Sigmoid colon (tissue), 4 donors: ENCODE measurements around the gene CD300LD.

Source experiments
- EP300 ChIP-seq, 4 donors: sonication (generic); formaldehyde crosslinking; IDR thresholded peaks; one replicate each; pipeline ENCODE4 v1.6.1; 2017; ENCODE audit warnings: antibody characterized with exemption in 4 of 4
- POLR2A ChIP-seq, 2 donors: fragments of 450-650 bp; IDR thresholded peaks; one replicate each; pipeline ENCODE4 v1.6.1; 2016; ENCODE audit warnings: antibody characterized with exemption in 2 of 2, mild to moderate bottlenecking in 2 of 2, moderate library complexity in 2 of 2
- POLR2AphosphoS5 ChIP-seq, 4 donors: sonication (generic); formaldehyde crosslinking; IDR thresholded peaks; one replicate each; pipeline ENCODE4 v1.6.1; 2017; ENCODE audit warnings: antibody characterized with exemption in 4 of 4
- TF ChIP-seq, protein P1 (sequence below), 4 experiments: fragments of 450-650 bp in 3 of 4; fragments of 200-600 bp in 1 of 4; IDR thresholded peaks; one replicate each; pipeline ENCODE4 v1.5.1; 2016 to 2019; ENCODE audit warnings: antibody characterized with exemption in 4 of 4, mild to moderate bottlenecking in 3 of 4, moderate library complexity in 2 of 4

DNA sequence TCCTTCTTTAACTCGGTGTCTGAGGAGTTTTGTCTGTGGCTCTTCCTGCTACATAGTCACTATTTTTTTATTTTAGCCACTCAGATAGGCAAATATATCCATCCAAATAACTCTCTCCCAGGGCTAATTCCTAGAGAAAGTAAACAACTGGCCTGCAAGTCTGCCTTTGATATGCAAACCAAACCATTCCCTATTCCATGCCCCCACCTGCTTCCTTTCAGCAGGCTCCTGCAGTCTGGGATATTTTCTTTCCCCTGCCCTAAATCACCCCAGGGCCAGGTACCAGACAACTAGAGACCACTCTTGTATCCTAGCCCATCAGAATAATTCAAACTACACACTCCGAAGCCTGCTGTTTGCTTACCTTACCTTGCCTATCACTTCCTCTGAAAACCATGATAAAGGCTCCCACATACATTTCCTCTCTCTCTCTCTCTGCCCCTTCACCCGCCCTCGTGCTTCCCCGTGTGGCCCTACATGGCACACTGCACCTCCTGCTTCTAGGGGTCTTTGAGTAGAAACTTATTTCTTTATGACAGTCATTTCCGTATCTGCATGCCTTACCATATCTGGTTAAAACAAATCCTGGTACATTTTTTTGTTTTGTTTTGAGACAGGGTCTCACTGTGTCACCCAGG, 33.1 kb downstream of the CD300LD start:
- TF ChIP-seq, protein P1, sequence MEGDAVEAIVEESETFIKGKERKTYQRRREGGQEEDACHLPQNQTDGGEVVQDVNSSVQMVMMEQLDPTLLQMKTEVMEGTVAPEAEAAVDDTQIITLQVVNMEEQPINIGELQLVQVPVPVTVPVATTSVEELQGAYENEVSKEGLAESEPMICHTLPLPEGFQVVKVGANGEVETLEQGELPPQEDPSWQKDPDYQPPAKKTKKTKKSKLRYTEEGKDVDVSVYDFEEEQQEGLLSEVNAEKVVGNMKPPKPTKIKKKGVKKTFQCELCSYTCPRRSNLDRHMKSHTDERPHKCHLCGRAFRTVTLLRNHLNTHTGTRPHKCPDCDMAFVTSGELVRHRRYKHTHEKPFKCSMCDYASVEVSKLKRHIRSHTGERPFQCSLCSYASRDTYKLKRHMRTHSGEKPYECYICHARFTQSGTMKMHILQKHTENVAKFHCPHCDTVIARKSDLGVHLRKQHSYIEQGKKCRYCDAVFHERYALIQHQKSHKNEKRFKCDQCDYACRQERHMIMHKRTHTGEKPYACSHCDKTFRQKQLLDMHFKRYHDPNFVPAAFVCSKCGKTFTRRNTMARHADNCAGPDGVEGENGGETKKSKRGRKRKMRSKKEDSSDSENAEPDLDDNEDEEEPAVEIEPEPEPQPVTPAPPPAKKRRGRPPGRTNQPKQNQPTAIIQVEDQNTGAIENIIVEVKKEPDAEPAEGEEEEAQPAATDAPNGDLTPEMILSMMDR (IDR thresholded peaks at IDR 0.05): no peak
- TF ChIP-seq POLR2A (IDR thresholded peaks at IDR 0.05): no peak
- no peak for TF ChIP-seq POLR2AphosphoS5 (IDR thresholded peaks at IDR 0.05)
- no peak for TF ChIP-seq EP300 (IDR thresholded peaks at IDR 0.05)
